HCT116 (cell line): ENCODE results near the gene HOXB3. TPM values are rescaled to one million over a fixed set of nuclear protein-coding genes. Genes with fewer than 3 reads are reported as not detected.

Experiments
- ATAC-seq: fragments of 200-7000 bp; cut with Tn5 transposase; 2 replicates; pipeline ENCODE4 v1.9.1; 2020; ENCODE audit warnings: mild to moderate bottlenecking, moderate library complexity
- BruUV-seq: library from RNA; stranded (reverse); fragments of 400-500 nt; replicated peaks from 2 replicates; lab custom pipeline; 2021; lab: Mats Ljungman, UMichigan
- CTCF ChIA-PET: fragments of 300-600 bp; sonication (Branson Sonifier 250); formaldehyde crosslinking; loops from one replicate; lab custom pipeline; 2021; ENCODE audit warnings: antibody characterized with exemption; lab: Charles Lee
- POLR2A ChIA-PET: fragments of 300-600, 350-600 bp; sonication (Branson Sonifier 250); formaldehyde crosslinking; loops from one replicate; lab custom pipeline; 2021; ENCODE audit warnings: antibody characterized with exemption; lab: Charles Lee
- RAD21 ChIA-PET, 2 experiments: fragments of 300-600 bp; sonication (Branson Sonifier 250); formaldehyde crosslinking; loops; one replicate each; lab custom pipeline; 2023; ENCODE audit warnings: low total read pairs in 2 of 2; ENCODE audit not compliant: uncharacterized antibody in 2 of 2, unreplicated experiment in 2 of 2, low non-redundant PET in 1 of 2; lab: Charles Lee
- DNase-seq: peaks from one replicate; pipeline ENCODE4 v3.0.0-alpha.2; 2010; ENCODE audit warnings: low read depth, low spot score
- H2AFZ ChIP-seq: fragments of 200-600 bp; shearing (Covaris generic), sonication (generic); 2 replicates; pipeline ENCODE4 v1.6.1; 2017; ENCODE audit warnings: low read depth, mixed run types, mixed read lengths, antibody characterized with exemption, low read length; ENCODE audit not compliant: poor library complexity, severe bottlenecking
- H3K27ac ChIP-seq: 2 replicates; pipeline ENCODE4 v1.5.1; 2012; ENCODE audit warnings: low read depth, low read length
- H3K27me3 ChIP-seq: fragments of 200-600 bp; sonication (generic); 2 replicates; pipeline ENCODE4 v1.6.1; 2016; ENCODE audit warnings: mixed run types, low read length, mixed read lengths; ENCODE audit not compliant: insufficient read depth
- H3K36me3 ChIP-seq, 2 experiments: fragments of 200-500 bp in 1 of 2; fragments of 200-600 bp in 1 of 2; sonication (Bioruptor generic) in 1 of 2; sonication (generic) in 1 of 2; 2 replicates each; pipeline versions ENCODE4 v1.5.1 to v1.6.1; 2014 to 2016; ENCODE audit warnings: low read length in 2 of 2, inconsistent platforms in 1 of 2, mixed read lengths in 1 of 2, mixed run types in 1 of 2; ENCODE audit not compliant: insufficient read depth in 2 of 2, control insufficient read depth in 1 of 2
- H3K4me1 ChIP-seq, 2 experiments: fragments of 200-600 bp in 1 of 2; sonication (generic) in 1 of 2; 2 replicates each; pipeline versions ENCODE4 v1.5.1 to v1.6.1; 2012 to 2017; ENCODE audit warnings: low read length in 2 of 2, inconsistent platforms in 1 of 2, mild to moderate bottlenecking in 1 of 2, mixed read lengths in 1 of 2, mixed run types in 1 of 2, moderate library complexity in 1 of 2; ENCODE audit not compliant: insufficient read depth in 2 of 2, control insufficient read depth in 1 of 2
- H3K4me2 ChIP-seq: fragments of 200-600 bp; sonication (generic); 2 replicates; pipeline ENCODE4 v1.6.1; 2017; ENCODE audit warnings: mixed run types, low read length, mixed read lengths
- H3K4me3 ChIP-seq, 2 experiments: fragments of 200-600 bp in 1 of 2; sonication (generic) in 1 of 2; replicated peaks in 1 of 2; 2 replicates each; pipeline ENCODE4 v1.5.1; 2011 to 2016; ENCODE audit warnings: low read length in 2 of 2, control low read depth in 1 of 2, low read depth in 1 of 2, mild to moderate bottlenecking in 1 of 2, mixed read lengths in 1 of 2, mixed run types in 1 of 2
- H3K79me2 ChIP-seq: fragments of 200-600 bp; sonication (generic); 2 replicates; pipeline ENCODE4 v1.6.1; 2017; ENCODE audit warnings: mild to moderate bottlenecking, mixed run types, low read length, moderate library complexity, mixed read lengths; ENCODE audit not compliant: insufficient read depth
- H3K9ac ChIP-seq: fragments of 200-600 bp; sonication (generic); 2 replicates; pipeline ENCODE4 v1.6.1; 2016; ENCODE audit warnings: low read length, mixed read lengths
- H3K9me2 ChIP-seq: fragments of 200-600 bp; sonication (generic), shearing (Covaris generic); 2 replicates; pipeline ENCODE4 v1.6.1; 2017; ENCODE audit warnings: mixed run types, mild to moderate bottlenecking, moderate library complexity; ENCODE audit not compliant: insufficient read depth
- H3K9me3 ChIP-seq, 2 experiments: fragments of 200-500 bp in 1 of 2; fragments of 200-600 bp in 1 of 2; sonication (Bioruptor generic) in 1 of 2; sonication (generic) in 1 of 2; 2 replicates each; pipeline ENCODE4 v1.6.1; 2014 to 2017; ENCODE audit warnings: low read length in 2 of 2, mixed read lengths in 2 of 2, inconsistent platforms in 1 of 2, low read depth in 1 of 2, mild to moderate bottlenecking in 1 of 2, mixed run types in 1 of 2, moderate library complexity in 1 of 2; ENCODE audit not compliant: control insufficient read depth in 1 of 2, insufficient read depth in 1 of 2
- H4K20me1 ChIP-seq: fragments of 200-600 bp; sonication (generic), shearing (Covaris generic); 2 replicates; pipeline ENCODE4 v1.6.1; 2017; ENCODE audit warnings: mixed run types, mild to moderate bottlenecking, moderate library complexity; ENCODE audit not compliant: insufficient read depth
- ATF3 ChIP-seq: IDR thresholded peaks from 2 replicates; pipeline ENCODE4 v1.6.1; 2012
- CBX3 ChIP-seq: IDR thresholded peaks from 2 replicates; pipeline ENCODE4 v1.6.1; 2012; ENCODE audit warnings: low read depth
- CEBPB ChIP-seq: IDR thresholded peaks from 2 replicates; pipeline ENCODE4 v1.6.1; 2012; ENCODE audit warnings: low read depth
- EGR1 ChIP-seq: IDR thresholded peaks from 2 replicates; pipeline ENCODE4 v1.6.1; 2012; ENCODE audit warnings: low read depth
- ELF1 ChIP-seq: IDR thresholded peaks from 2 replicates; pipeline ENCODE4 v1.6.1; 2012; ENCODE audit warnings: low read depth, borderline replicate concordance
- EZH2phosphoT487 ChIP-seq: fragments of 200-600 bp; IDR thresholded peaks from 2 replicates; pipeline ENCODE4 v1.6.1; 2018; ENCODE audit warnings: antibody characterized with exemption, borderline replicate concordance
- JUND ChIP-seq: IDR thresholded peaks from 2 replicates; pipeline ENCODE4 v1.6.1; 2012
- MAX ChIP-seq: IDR thresholded peaks from 2 replicates; pipeline ENCODE4 v1.6.1; 2012
- SIN3A ChIP-seq: IDR thresholded peaks from 2 replicates; pipeline ENCODE4 v1.6.1; 2012; ENCODE audit warnings: low read depth
- SRF ChIP-seq: IDR thresholded peaks from 2 replicates; pipeline ENCODE4 v1.6.1; 2012; ENCODE audit warnings: low read depth
- TCF7L2 ChIP-seq: IDR thresholded peaks from 2 replicates; pipeline ENCODE4 v1.7.0; 2011; ENCODE audit warnings: borderline replicate concordance, inconsistent platforms; ENCODE audit not compliant: insufficient read depth, insufficient read length; ENCODE audit errors: extremely low read depth
- YY1 ChIP-seq: IDR thresholded peaks from 2 replicates; pipeline ENCODE4 v1.6.1; 2011; ENCODE audit warnings: low read length, low read depth, moderate library complexity, mild to moderate bottlenecking; ENCODE audit not compliant: insufficient replicate concordance; ENCODE audit errors: extremely low read depth
- ZFX ChIP-seq: fragments of 450-650 bp; IDR thresholded peaks from 2 replicates; pipeline ENCODE4 v1.6.1; 2017
- intact Hi-C: fragments of 100-400 bp; cut with micrococcal nuclease; formaldehyde crosslinking; loops from 2 replicates; pipeline ENCODE4 v1.10.0; 2022
- total RNA-seq: library from RNA; stranded (reverse); gene quantifications from one replicate; pipeline ENCODE4 v1.2.1, GENCODE V29; 2021; ENCODE audit not compliant: unreplicated experiment
- TF ChIP-seq, protein P1 (sequence below): IDR thresholded peaks from 2 replicates; pipeline ENCODE4 v1.6.1; 2012; ENCODE audit warnings: low read depth
- TF ChIP-seq, protein P2 (sequence below), 3 experiments: fragments of 200-600 bp in 1 of 3; sonication (generic) in 1 of 3; IDR thresholded peaks in 2 of 3; conservative IDR thresholded peaks in 1 of 3; 2 replicates each; pipeline ENCODE4 v1.5.1; 2012 to 2017; ENCODE audit warnings: low read depth in 2 of 3, low read length in 2 of 3, antibody characterized with exemption in 1 of 3, borderline replicate concordance in 1 of 3, control low read depth in 1 of 3, mild to moderate bottlenecking in 1 of 3, mixed read lengths in 1 of 3, mixed run types in 1 of 3, moderate library complexity in 1 of 3; ENCODE audit not compliant: insufficient read depth in 1 of 3

The HOXB3 gene
- total RNA-seq, 1 experiment from 2014 or later = 19.8 TPM

DNA sequence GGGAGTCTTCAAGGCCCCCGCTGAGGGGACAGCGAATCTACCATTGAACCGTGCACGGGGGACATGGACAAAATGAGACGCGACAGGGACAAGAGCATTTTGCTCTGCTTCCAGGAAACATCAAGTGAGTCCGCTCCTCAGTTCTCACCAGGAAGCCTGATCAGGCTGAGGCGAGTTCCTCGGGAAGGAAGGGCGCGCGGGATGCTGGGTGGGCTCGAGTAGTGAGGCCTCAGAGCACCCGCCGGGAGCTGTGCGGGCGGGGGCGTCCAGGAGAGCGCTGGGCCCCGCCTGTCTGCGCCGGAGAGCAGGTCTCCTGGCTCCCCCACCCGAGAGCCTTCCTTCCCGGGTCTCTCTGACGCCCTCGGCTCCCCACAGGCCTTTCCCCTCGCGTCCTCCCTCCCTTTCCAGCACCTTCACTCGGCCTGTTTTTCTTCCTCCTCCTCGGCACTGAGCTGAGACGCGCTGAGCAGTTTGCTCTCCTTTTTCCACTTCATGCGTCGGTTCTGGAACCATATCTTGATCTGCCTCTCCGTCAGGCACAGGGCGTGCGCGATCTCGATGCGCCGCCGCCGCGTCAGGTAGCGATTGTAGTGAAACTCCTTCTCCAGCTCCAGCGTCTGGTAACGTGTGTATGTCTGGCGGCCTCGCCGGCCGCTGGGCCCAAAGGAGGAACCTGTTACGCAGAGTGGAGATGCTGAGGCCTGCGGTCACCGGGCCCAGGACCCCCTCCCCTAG lies 6.1 kb upstream of the HOXB3 start (continued):
- TF ChIP-seq, protein P1, sequence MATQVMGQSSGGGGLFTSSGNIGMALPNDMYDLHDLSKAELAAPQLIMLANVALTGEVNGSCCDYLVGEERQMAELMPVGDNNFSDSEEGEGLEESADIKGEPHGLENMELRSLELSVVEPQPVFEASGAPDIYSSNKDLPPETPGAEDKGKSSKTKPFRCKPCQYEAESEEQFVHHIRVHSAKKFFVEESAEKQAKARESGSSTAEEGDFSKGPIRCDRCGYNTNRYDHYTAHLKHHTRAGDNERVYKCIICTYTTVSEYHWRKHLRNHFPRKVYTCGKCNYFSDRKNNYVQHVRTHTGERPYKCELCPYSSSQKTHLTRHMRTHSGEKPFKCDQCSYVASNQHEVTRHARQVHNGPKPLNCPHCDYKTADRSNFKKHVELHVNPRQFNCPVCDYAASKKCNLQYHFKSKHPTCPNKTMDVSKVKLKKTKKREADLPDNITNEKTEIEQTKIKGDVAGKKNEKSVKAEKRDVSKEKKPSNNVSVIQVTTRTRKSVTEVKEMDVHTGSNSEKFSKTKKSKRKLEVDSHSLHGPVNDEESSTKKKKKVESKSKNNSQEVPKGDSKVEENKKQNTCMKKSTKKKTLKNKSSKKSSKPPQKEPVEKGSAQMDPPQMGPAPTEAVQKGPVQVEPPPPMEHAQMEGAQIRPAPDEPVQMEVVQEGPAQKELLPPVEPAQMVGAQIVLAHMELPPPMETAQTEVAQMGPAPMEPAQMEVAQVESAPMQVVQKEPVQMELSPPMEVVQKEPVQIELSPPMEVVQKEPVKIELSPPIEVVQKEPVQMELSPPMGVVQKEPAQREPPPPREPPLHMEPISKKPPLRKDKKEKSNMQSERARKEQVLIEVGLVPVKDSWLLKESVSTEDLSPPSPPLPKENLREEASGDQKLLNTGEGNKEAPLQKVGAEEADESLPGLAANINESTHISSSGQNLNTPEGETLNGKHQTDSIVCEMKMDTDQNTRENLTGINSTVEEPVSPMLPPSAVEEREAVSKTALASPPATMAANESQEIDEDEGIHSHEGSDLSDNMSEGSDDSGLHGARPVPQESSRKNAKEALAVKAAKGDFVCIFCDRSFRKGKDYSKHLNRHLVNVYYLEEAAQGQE = no peak
- TF ChIP-seq YY1 = no peak
- TF ChIP-seq, protein P2, sequence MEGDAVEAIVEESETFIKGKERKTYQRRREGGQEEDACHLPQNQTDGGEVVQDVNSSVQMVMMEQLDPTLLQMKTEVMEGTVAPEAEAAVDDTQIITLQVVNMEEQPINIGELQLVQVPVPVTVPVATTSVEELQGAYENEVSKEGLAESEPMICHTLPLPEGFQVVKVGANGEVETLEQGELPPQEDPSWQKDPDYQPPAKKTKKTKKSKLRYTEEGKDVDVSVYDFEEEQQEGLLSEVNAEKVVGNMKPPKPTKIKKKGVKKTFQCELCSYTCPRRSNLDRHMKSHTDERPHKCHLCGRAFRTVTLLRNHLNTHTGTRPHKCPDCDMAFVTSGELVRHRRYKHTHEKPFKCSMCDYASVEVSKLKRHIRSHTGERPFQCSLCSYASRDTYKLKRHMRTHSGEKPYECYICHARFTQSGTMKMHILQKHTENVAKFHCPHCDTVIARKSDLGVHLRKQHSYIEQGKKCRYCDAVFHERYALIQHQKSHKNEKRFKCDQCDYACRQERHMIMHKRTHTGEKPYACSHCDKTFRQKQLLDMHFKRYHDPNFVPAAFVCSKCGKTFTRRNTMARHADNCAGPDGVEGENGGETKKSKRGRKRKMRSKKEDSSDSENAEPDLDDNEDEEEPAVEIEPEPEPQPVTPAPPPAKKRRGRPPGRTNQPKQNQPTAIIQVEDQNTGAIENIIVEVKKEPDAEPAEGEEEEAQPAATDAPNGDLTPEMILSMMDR (IDR thresholded peaks at IDR 0.05 in 2 of 3, conservative IDR thresholded peaks at IDR 0.05 in 1 of 3; ENCODE audit: borderline replicate concordance in 1 of 3, insufficient read depth in 1 of 3, low read depth in 2 of 3, low read length in 2 of 3) = no peak

DNA sequence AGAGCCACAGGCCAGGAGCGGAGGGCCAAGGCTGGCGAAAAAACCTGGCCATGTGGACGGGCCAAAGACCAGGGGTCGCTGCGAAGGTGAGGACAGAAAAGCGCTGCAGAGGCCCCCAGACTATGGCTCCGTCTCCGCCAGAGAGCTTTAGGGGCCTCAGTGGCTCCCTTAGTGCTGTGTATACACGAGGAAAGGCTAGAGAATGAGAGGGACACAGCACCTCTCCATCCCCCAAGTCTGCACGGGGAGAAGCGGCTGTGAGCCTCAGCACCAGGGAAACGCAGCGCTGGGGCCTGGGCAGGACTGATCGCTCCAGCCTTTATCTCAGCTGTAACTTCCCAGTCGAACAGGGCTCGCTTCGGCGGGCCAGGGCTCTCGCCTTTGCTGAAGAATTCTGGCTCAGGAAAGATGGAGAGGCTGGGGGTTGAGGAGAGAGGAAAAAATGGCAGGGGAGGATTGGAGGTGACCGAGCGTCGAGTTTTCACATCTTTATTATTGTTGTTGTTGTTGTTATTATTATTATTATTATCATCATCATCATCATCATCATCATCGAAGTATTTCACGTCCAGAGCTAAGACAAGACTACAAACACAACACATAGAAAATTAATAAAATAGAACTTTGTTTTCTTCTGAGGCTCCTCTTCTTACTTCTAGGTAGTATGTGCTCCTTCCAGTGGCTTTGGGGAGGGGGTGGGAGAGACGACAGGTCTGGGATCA lies 5.4 kb upstream of the HOXB3 start:
- RAD21 ChIA-PET = no interaction called here
- POLR2A ChIA-PET = no interaction called here
- no peak for ATAC-seq
- no peak for DNase-seq
- Histone ChIP-seq H3K9me3 (no peaks in the 10 kb centered on the region), H3K27me3 (no peaks in the 10 kb centered on the region), H3K4me2 (no peak overlapping the region), H3K4me1 (peaks cover 7% of the 10 kb centered on the region in 2 experiments), H4K20me1 (no peaks in the 10 kb centered on the region), H3K9me2 (no peaks in the 10 kb centered on the region), H3K9ac (no peak overlapping the region), H3K36me3 (peaks cover 24 to 30% of the 10 kb centered on the region in 2 experiments; a peak in 3 of 4 replicates), H3K4me3 (no peak overlapping the region), H3K79me2 (peaks cover 83% of the 10 kb centered on the region), H2AFZ (no peak overlapping the region), H3K27ac (no peak overlapping the region)
- CTCF ChIA-PET = no interaction called here
- intact Hi-C loops = no loop called here
- no TSS peak for BruUV-seq
- TF ChIP-seq JUND (no peak), SIN3A (no peak), ZFX (no peak), TCF7L2 (no peak), ELF1 (no peak), CBX3 (no peak), EZH2phosphoT487 (no peak), CEBPB (no peak), SRF (no peak), MAX (no peak), YY1 (no peak), ATF3 (no peak), EGR1 (no peak)
- TF ChIP-seq, protein P2 (IDR thresholded peaks at IDR 0.05 in 2 of 3, conservative IDR thresholded peaks at IDR 0.05 in 1 of 3; ENCODE audit: borderline replicate concordance in 1 of 3, insufficient read depth in 1 of 3, low read depth in 2 of 3, low read length in 2 of 3) = no peak
